HG02588 (cell line): Measurements from ENCODE around the gene LHFPL6.

Source experiments
- ATAC-seq: cut with Tn5 transposase; IDR thresholded peaks from one replicate; pipeline ENCODE4 v1.9.1; 2021; ENCODE audit warnings: mild to moderate bottlenecking, moderate library complexity; ENCODE audit not compliant: unreplicated experiment

Gene LHFPL6

DNA sequence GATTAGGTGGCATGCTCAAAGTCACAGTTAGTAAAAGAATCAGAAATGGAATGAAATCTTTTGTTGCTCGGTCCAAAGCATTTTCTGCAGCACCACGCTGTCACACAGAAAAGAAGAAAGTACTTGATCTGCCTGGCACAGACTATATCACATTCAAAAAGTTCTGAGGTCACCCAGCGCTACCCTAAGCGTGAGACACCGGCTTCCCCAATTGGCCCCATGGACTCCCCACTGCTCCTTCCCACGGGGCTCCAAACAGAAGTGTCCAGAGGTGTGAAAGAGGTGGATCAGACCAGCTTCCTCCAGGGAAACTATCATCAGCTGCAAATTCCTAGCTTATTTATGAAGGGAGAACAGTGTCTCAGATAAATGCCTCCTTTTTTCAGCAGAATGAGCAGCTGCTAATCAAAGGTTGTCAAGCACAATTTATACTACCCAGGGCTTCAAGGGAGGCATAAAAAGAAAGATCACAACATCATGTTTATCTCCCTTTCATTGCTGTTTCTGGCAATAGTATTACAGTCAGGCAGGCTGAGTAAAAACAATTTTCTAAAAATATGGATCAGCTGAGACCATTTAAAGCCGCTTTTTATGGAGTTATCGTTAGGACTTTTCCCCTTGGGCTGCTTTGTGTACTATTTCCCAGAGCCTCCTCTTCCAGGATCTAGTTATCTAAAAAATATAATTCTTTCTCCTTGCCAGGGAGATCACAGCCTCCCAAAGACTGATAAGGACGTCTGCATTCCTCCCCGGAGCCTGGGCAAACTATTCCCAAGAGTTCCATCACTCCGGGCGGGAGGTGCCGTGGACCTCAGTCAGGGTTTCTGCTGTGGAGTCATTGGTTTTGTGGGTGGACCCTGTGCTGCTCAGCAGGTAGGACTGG, 208.0 kb downstream of the LHFPL6 start:
- no peak for ATAC-seq

- ATAC-seq: no peak
Measured at GRCh38 chr13:39391761-39392160, 211.2 kb downstream of the LHFPL6 start.

GRCh38 chr13:39389013-39389412, 214.0 kb downstream of the LHFPL6 start:
- ATAC-seq: no peak

GRCh38 chr13:39385621-39386231, 217.3 kb downstream of the LHFPL6 start:
- no peak for ATAC-seq

DNA sequence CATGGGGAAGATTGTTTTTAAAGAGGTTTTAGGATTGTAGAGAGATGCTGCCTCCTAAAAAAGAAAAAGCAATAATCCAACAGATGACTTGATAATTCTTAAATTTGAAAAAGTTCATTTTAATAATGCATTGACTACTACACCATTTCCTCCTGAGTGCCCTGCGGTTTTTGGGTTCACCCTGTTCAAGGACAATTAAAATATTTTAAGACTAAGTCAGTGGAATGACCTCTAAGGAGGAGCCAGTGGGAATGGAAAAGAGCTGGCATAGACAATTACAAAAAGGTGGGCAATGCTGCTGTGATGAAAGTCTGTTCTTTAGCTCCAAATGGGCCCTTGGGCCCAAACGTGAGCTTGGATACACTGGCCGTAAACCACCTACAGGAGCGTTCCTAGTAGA, 217.8 kb downstream of the LHFPL6 start:
- no peak for ATAC-seq

- no peak for ATAC-seq
Measured at GRCh38 chr13:39381456-39381855, 221.5 kb downstream of the LHFPL6 start.

- ATAC-seq: no peak
Measured at GRCh38 chr13:39379667-39380655, 223.0 kb downstream of the LHFPL6 start.

DNA sequence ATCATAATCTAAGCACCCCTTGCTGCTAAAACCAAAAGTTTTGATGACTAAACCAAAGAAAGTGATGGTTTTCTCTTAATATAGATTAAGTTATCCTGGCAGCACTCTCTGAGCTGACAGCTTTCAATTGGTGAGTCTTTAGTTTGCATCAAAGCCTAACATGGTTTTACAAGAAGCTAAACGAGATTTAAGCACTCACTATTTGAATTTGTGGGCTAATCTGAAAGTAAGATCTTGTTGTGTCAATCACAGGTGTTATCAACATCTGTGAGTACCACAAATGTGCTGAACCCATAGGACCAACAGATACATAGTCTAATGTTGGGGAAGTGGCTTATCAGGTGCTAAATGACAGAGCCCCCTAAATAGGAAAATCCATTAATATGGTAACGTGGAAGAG, 223.9 kb downstream of the LHFPL6 start:
- ATAC-seq: peak; percentile 92

DNA sequence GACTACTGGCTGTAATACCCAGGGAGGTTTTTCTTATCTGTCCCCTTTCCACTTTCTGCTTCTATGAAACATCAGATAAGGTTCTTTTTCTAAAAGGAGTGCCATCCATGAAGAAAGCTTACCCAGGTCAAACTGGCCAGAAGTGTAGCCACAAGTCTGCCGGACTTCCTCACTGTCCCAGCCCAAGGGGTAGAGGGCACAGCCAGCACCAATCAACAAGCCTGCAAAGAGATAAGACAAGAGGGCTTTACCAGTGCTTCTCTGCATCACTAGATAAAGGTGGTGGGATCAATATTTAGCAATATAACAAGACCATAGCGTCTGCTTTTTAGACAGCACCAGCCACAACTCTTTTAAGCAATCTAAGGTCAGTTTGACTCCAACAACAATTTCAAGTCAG, 224.7 kb downstream of the LHFPL6 start:
- ATAC-seq: no peak

DNA sequence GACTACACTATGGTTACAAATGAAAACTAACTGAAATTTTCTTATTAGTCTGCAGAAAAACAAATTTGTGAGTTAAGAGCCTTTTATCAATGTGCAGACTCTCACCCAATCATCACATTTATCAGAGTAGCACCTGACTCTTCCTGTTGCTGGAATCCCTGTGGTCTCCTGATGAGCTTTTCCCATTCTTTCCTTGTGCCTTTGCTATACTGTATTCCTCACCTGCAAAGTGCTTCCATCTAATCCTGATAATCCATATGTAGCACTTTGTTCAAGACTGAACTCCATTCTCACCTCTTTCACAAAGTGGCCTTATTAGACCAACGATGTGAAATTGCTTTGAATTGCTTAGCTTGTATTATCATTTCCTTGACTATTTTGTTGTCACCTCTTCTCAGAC, 225.3 kb downstream of the LHFPL6 start:
- ATAC-seq: no peak

- ATAC-seq: no peak
Measured at GRCh38 chr13:39376076-39376475, 226.9 kb downstream of the LHFPL6 start.

GRCh38 chr13:39375601-39376000, 227.4 kb downstream of the LHFPL6 start:
- no peak for ATAC-seq

DNA sequence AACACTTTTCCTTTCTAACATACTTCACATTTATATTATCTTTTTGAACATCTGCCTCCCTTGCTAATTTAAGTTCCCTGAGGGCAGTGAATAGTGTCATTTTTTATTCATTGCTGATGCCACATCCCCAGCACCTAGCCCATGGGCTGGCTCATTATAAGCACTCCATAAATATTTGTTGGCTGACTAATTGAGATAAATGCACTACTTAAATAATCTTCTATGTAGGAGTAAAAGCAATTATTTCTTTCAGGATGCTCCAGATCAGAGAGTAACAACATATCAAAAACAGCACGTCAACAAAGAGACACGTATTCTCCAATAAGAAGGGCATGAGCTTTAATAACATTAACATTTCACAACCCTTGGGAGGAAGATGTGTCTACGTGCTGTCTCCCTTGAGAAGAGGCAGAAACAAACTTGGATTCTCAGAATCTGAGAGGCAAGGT, 228.2 kb downstream of the LHFPL6 start:
- ATAC-seq: no peak

DNA sequence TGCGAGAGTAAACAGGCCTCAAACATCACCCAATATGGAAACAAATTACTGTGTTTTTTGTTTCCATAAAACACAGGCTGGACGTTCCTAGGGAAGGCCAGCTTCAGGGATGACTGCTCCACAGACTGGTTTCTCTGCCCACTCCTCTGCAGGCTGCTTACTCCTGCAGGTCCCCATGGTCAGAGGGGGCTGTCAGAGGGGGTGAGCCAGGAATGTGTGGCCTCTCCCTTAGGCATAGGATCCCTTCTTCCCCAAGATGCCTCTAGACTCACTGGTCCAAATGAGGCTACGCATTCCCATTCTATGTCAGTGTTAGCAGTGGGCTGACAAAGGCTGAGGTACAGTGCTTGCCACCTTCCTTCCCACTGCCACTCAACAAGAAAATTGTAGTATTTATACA, 229.8 kb downstream of the LHFPL6 start:
- no peak for ATAC-seq

DNA sequence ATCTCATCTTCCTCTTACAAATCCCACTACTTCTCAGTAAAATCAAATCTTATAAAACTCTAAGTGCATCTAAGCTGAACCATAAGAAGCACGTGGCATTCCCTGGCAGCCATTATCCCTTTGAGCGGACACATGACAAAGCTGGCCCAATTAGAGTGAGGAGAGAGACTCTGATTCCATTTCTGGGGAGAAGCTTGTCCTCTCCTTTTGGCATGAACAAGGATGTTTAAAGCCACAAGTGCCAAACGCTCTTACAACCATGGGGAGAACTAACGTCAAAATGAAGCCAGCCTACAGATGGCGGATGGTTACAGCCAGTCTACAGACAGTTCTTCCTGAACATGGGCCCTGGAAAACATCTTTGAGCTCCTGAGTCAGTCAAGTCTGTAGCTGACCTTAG, 231.3 kb downstream of the LHFPL6 start:
- ATAC-seq: no peak

- no peak for ATAC-seq
Measured at GRCh38 chr13:39370554-39370953, 232.4 kb downstream of the LHFPL6 start.

DNA sequence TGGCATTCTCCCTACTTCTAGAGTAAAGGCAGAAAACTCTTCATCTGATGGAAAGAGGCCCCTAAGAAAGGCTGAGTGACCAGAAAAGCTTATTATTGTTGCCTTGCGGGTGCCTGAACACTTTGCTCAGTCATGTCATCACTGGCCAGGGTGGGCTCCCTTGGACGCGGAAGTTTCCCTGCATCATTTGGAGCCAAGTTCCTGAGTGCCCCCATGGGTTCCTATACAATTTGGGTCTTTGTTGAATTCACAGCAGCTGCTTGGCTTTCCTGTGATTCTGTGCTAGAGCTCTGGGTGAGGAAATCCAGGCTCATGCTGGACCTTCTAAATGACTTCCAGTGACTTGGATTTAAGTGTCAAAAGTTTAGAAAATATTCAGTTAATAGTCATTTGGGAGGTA, 232.9 kb downstream of the LHFPL6 start:
- ATAC-seq: no peak

GRCh38 chr13:39369161-39369890, 233.7 kb downstream of the LHFPL6 start:
- ATAC-seq: no peak

DNA sequence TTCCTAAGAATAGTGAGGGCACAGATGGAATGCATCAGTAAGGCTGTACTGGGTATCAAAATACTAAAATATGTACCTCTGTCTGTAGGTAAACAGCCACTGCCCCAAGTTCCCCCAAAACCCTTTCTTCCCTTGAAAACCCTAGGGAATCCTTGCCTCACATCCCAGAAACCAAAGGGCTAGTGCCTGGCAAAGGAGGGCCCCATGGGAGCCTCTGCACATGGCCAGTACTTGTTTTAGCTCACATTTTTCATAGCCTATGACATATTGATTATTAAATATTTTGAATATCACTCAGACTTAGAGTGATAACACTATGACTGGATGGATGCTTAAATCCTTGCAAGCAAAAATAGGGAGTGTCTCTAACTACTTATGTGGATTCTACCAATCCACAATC, 237.1 kb downstream of the LHFPL6 start:
- no peak for ATAC-seq

DNA sequence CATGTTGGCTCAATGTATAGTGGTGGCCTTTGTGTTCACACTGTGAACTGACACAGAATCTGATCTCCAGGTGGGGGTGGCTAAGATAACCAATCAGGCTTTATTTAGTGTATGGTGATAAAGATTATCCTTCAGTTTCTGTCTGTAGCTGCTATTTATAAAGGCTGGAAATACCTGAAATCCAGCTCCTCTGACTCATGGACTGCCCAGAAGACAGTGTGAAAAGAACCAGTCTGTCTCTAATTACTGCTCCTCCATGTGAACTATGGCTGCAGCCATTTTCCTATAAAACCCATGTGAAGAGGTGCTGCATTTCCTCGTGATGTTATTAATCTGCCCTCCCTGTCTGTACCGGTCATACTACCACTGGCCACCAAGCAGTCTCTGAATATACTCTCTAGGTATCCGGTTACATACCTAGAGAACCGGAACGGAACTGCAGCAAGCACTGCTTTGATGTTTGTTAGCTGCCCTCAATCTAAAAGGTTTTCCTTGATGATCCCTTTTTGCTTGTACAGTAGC, 238.0 kb downstream of the LHFPL6 start:
- no peak for ATAC-seq
